GM13976 (cell line): ENCODE results near the gene CTBP2.

Experiments
- DNase-seq: peaks from one replicate; pipeline ENCODE4 v3.0.0; 2012; ENCODE audit warnings: low spot score
- in situ Hi-C: fragments of 300-500 bp; cut with MboI; formaldehyde crosslinking; loops from one replicate; pipeline ENCODE4 v1.12.0; 2022; ENCODE audit warnings: low sequenced_read_pairs, mixed read lengths, inconsistent platforms; ENCODE audit not compliant: unreplicated experiment
- TF ChIP-seq, protein P1 (sequence below): IDR thresholded peaks from 2 replicates; pipeline ENCODE4 v1.5.1; 2012; ENCODE audit warnings: borderline replicate concordance, mild to moderate bottlenecking; ENCODE audit not compliant: insufficient read depth; ENCODE audit errors: extremely low read depth, missing control alignments, control extremely low read depth

The CTBP2 gene

DNA sequence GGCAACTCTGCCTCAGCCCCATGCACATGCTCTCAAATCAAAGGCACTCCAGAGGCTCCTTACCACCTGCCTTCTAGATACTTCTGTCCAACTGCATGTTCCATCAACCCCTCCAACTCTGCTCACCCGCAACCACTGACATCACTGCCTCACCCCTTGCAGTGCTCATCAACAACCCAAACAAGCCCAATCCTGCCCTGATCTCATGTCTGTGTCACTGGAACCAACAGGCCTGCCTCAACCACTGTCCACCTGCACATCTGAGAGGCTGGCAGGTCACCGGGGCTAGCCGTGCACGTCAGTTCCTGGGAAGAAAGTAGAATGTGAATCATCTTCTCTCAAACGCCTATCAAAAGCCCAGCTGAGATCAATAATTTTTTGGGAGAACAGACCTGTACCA, 33.3 kb downstream of the CTBP2 start:
- TF ChIP-seq, protein P1, sequence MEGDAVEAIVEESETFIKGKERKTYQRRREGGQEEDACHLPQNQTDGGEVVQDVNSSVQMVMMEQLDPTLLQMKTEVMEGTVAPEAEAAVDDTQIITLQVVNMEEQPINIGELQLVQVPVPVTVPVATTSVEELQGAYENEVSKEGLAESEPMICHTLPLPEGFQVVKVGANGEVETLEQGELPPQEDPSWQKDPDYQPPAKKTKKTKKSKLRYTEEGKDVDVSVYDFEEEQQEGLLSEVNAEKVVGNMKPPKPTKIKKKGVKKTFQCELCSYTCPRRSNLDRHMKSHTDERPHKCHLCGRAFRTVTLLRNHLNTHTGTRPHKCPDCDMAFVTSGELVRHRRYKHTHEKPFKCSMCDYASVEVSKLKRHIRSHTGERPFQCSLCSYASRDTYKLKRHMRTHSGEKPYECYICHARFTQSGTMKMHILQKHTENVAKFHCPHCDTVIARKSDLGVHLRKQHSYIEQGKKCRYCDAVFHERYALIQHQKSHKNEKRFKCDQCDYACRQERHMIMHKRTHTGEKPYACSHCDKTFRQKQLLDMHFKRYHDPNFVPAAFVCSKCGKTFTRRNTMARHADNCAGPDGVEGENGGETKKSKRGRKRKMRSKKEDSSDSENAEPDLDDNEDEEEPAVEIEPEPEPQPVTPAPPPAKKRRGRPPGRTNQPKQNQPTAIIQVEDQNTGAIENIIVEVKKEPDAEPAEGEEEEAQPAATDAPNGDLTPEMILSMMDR = no peak
- DNase-seq = no peak
- in situ Hi-C loops = no loop called here

DNA sequence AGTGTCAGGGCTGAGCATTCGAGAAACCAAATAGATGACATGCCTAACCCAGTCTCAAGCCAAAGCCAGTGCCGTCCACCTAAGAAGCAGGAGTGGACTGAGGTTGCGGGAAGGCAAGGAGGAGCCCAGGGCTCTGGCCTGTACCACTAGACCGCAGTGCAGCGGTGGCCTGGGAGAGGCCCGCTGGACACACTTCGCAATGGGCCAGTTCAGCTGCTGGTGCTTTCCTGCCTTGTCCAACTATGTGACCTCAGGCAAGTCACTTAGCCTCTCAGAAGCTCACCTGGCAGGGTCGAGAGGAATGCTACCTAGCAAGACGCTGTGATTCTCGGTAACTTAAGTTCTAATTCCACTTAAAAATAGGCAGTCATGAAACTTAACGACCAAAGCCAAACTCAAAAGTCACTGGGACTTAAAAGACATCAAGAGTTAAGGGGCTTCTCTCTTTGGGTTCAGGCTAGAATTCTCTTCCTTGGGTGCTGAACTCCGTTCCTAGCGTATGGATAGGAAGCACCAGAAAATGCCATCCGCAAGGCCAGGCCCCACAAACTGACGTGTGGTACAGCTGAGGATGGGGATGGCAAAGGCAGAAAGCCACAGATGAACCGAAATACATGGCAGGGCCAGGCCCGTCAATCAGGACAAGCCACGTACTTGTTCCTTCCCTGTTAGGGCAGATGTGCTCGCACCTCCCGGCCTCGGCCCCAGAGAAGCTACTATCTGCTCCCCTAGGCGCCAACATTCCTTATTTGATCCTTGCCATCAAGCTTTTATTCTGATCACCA, 34.2 kb downstream of the CTBP2 start:
- in situ Hi-C loops = no loop called here

DNA sequence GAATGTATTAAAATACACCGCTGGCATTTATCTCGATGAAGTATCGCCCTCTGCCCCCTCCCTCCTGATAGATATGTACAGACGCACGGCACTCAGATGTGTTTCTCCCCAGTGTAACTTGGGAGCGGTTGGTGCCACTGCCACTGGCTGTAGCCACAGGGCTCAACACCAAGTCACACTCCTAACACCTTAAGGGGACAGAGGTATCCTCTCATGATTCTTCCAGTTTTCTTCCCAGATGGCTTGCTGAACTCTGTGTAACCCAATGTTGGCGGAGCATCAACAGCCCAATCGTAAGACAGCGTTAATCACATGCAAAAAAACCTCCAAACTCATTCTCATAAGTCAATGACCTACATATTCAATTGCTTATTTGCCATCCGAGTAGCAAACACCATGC, 35.5 kb downstream of the CTBP2 start:
- in situ Hi-C loops = no loop called here
- TF ChIP-seq, protein P1 = no peak
- DNase-seq = no peak

More for the DNA sequence above, 34.2 kb downstream of the CTBP2 start:
- TF ChIP-seq, protein P1 = no peak
- no peak for DNase-seq

GRCh38 chr10:125124115-125124487, 36.3 kb downstream of the CTBP2 start:
- in situ Hi-C loops = no loop called here
- no peak for DNase-seq
- TF ChIP-seq, protein P1 = no peak

- TF ChIP-seq, protein P1 = no peak
- no peak for DNase-seq
- in situ Hi-C loops = no loop called here
Observed at GRCh38 chr10:125123476-125124114, 36.8 kb downstream of the CTBP2 start.

- in situ Hi-C loops = no loop called here
- DNase-seq = no peak
- TF ChIP-seq, protein P1 = no peak
Observed at GRCh38 chr10:125122566-125122965, 37.8 kb downstream of the CTBP2 start.
